RKO (cell line): ENCODE measurements around the gene ARHGAP22.

Experiments
- DNase-seq: peaks from one replicate; pipeline ENCODE4 v3.0.0-alpha.2; 2016; ENCODE audit warnings: low spot score

ARHGAP22 gene

DNA sequence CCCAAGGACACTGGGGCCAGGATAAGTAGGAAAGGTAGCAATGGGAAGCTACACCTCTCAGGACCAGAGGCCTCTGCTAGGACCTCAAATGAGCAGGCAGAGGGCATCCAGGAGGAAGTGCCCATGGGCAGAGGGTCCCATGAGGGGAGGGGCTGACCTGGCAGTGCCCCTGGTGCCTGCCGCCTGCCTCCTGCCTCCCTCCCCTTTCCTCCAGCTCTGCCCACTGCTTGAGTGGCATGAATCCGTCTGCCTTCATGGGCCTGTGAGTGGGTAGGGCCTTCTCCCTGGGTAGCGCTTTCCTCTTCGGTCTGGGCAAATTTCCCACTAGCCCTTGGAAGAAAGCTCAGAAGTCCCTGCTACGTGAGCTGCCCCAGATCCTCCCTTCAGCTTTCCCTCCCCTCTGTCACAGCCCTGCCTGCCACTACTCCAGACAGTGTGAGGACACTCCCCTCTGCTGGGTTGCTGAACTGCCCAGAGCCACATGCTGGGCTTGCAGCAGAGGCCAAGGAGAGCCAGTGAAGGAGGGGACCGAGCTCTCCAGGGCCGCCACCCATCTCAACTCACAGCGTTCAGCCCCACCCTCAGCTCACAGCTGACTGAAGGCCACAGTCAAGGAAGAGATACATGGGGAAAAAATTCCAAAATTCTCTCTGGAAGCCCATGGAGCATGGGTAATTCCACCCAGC, 141.4 kb downstream of the ARHGAP22 start:
- DNase-seq = no peak

DNA sequence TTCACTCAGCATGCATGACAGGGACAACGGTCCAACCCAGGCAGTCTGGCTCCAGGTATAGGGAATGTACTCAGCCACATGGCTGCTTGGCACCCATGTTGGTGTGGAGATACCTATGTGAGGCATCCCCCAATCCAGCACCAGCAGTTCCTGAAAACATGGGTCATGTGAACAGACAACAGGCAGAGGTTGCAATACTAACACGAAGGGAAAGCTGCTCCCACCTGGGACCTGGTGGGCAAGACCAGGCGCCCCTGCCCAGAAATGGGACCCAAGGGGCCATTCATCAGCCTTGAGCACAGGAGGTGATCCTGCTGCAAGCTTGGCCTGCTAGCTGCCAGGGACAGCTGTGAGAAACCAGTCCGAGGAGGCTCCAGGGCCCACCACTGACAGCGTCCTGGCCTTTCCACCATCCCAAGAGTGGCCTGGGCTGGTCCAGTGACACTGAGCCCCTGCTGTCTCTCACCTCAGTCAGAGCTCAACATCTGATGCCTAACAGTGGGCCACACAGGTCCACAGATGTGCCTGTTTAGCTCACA, 142.3 kb downstream of the ARHGAP22 start:
- no peak for DNase-seq

DNA sequence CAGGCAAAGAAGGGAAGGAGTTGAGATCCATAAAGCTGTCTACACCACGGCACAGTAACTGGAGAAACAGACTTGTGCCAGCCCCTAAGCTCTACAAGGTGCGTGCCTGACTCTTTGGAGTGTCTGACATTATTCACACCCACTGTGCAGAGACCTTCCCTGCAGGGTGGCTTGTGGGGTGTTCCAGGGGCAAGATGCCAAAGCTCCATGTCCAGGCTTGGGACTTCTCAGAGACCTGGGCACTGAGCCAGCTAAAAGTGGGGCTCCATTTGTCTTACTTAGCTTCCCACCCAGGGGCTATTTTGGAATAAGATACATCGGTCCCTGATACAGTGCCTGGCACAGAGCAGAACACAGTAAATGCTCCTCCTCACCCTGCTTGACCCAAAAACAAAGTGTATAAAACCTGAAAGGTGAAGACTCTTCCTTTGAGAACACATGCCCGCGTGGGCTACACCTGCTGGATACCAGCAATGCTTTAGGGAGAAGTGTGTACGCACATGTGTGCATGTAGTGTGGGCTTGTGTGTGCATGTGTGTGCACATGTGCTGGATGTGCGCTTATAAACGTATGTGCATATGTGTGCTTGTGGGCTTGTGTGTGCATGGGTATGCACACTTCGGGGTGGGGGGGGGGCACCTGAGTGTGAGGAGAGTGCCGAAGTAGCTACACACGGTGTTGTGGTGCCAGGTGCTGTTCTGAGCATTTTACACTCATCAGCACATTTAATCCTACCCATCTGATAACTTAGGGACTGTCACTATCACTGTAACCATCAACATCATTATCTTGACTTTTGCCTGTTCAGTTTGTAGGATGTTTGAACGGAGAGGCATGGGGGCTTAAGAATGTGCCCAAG, 143.0 kb downstream of the ARHGAP22 start:
- no peak for DNase-seq

DNA sequence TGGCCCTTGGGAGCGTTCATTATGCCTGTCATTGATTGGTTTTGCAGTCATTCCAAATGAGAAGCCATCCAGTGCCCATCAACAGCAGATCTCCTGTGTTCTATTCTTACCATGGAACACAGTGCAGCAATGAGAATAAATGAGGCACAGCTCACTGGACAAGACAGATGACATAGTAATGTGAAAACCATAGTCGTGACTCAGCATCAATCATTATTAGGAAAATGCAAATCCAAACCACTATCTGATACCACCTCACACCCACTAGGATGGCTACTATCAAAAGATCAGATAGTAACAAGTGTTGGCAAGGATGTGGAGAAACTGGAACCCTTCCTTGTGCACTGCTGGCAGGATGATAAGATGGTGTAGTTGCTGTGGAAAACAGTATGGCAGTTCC, 144.7 kb downstream of the ARHGAP22 start:
- no peak for DNase-seq

DNA sequence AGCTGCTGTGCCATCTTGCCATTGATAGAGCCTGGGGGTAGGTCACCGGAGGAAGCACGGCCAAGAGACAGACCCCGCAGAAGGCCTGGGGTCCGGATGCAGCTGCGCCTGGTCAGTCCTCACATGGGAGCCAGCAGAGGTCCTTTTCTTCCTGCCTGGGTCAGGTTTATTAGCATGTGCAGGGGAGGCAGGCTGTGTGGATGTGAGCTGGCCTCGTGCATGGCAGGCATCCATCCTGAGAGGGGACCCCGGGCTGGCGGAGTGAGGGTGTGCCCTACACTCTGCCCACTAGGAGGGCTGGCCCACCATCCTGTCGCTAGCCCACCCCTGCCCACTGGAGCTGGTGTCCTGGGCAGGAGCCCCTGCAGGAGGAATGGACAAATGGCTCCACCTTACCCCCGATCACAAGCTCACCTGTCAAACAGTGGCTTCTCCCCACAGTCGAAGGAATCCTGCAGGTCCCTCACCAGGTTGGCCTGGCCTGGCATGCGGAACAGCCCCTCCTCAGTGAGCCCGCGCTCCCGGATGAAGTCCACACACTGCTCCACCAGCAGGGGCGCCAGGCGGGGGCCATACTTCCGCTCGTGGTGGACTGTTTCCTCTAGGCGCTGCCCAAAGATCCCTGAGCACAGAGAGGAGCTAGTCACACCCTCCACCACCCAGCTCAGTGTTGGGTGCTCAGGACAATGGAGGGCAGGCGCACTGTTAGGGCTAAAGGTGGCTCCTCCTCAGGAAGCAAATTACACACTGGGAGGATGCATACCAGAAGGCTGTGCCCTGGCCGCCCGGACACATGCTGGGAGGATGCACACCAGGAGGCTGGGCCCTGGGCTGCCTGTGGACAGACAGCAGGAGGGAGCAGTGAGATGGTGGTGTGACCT, 145.4 kb downstream of the ARHGAP22 start:
- no peak for DNase-seq

DNA sequence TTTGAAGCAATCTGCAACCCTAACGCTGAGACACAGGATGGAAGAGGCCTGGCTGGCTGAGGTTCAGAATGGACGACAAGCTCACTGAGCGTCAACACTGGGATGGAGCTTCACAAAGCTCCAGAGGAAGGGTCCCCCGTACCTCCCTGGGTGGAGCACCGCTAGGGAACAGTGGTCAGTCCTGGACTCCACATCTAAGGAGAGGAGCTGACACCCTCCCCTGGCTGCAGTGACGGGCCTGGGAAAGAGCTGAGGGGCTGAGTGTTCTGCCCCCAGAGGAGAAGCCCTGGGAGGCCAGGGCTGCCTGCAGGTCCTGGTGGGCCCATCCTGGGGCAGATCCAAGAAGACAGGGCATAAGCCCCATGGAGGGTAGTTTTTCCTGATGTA, 146.2 kb downstream of the ARHGAP22 start:
- DNase-seq = no peak

DNA sequence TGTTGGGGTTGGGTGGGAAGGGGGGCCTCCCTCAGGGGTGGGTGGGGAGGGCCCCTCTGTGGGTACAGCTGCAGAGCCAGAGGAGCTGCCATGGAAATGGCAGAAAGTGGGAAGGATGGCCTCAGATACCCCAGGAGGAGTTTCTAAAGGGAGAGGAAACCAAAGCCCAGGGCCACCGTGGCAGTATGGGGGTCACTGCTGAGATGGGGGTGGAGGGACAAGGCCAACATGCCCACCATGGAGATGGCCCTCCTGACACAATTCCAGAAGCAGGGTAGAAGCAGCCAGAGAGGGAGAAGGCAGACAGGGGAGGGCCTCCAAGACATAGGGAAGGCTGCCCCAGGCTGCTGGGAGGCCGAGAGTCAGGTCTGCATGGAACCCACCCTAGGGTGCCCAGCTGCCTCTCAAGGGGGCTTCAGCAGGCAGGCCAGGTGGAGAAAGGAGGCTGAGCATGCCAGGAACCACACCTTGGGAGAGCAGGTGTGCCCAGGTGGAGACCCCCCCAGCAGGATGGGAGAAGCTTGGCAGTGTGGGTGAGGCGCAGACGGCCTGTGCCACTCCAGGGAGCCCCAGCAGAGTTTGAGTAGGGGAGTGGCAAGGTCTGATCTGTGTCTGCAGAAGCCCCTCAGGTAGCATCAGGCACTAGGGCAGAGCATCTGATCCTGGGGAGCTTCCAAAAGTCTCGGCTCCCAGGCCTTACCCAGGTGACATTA, 146.8 kb downstream of the ARHGAP22 start:
- no peak for DNase-seq

DNA sequence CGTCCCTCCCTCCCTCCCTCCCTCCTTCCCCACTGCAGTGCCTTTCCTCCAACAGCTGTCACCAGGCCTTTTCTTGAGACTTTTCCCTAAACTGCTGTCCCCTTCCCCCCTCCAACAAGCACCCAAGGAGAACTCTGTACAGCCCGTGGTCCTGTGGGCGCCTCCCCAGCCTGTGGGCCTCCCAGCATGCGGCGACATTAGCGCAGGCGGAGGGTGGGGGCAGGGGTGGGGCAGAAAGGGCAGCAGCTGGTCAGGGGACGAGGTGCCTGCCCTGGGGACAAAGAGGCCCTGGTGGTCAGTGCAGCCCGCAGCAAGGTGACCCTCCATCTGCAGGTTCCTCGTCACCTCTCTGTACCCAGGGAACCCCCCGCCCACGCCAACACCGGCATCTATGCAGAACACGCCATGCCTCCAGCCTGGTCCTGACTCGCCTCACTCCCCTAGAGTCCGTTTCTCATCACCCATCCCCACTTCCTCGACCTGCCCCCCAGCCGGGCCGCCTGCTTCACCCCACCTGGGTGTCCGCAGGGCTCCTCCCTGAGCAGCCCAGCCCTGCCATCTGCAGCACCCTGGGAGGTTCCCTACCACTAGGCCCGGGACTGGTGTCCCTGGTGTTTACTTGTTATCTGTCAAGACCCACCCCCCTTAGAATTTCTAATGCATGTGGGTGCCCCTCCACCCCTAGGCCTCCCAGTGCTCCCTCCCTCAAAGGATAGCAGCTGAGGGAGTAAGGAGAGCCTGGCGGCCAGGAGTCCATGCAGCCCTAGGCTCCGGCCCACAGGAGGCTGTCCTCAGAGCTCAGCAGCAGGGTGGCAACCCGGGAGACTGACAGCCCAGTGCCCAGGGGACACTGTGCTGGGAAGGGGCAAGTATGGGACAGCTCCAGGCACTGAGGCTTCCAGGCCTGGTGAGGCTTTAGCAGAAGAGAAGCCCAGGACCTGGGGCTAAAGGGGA, 147.8 kb downstream of the ARHGAP22 start:
- no peak for DNase-seq

DNA sequence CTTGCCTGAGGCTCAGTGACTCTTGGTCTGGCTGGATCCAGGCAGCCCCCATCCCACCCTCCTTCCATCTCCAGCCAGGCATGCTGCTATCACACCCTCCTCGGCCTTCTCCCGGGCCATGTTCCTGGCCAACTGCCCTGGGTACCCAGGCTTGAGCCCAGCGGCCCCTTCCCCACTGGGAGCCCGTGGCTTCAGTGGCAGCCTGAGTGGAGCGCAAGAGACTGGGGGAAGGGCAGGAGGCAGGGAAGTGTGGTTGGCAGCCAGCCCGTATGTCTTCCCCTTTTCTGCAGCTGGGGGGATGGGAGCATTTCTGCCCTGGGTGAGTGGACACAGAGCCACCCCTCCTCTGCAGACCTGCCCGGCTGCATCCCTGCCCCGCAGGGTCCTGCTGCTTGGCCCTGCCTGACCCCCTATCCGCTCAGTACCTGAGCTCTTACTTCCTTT, 148.5 kb downstream of the ARHGAP22 start:
- no peak for DNase-seq

DNA sequence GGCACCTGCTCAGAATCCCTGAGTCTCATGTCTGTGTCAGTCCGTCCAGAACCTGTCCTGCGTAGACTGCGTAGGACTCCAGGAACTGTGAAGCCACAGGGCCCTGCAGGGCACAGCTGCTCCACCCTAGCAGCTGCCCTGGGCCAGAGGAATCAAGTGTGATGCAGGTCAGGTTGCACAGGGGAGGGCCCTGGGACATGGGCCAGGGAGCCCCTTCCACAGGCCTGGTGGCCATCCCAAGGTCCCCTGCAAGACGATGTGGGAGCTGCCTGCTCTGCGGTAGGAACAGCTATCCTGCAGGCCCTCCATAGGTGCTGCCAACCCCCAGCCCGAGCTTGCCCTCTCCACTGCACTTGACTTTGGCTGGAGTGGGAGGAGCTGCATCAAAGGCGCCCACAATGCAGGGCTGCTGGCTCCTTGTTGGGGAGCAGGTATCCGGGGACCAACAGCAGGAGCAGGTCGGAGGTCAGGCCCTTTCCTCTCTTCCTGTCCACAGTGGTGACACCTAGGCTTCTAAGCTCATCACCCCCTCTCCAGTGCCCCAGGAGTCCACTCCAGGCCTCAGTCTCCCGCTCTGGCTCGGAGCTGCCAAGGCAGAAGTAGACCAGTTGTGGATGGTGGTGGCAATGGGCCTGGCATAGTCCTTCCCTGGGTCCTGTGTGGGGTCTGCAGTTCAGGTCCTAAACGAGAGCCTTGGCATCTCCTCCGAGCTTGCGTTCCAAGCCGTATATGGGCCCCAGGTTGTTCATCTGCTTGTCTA, 149.3 kb downstream of the ARHGAP22 start:
- no peak for DNase-seq

DNA sequence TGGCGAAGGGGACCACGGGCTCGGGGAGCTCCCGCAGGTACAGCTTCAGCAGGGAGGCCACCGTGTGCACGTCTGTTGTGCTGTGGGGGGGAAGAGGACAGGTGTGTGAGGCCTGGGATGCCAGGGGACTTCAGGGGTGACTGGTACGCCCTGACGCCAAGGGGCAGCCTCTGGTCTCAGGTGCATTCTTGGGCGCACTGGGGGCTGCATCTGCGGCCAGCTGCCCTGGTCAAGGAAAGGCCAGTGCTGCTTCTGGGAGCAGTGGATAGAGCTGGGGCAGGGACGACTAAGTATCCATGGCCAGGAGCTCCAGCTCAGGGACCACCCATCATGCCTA, 149.8 kb downstream of the ARHGAP22 start:
- DNase-seq = no peak

DNA sequence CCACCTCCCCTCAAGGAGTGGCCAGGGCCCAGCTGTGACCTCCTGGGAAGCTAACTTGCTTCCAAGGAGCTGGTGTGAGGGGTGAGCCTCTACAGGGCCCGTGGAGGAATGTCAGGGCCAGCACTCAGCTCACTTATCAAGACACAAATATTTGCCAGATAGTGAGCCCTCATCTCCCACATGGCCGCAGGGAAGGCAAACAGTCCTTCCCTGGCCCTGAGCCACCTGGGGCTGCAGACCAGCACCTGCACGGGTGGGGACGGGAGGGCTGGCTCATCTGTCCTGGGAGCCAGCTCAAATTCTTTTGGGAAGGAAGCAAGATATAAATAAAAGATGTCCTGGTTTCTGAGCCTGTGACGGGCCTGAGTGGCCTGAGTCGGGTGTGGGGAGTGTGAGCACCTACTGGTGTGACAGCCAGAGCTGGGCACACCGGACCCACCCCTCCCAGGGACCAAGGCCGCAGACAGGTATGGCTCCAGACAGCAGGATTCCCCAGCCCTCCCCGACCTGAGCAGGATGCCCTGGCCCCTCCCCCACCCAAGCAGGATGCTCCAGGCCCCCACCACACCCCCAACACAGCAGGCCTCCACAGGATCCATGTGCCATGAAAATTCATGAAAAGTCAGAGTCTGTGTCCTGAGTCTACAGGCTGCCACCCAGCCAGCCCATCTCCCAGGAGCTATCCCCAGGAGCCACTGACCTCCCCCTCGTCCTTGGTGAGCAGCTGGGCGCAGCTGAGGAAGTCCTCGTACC, 150.4 kb downstream of the ARHGAP22 start:
- DNase-seq = no peak

DNA sequence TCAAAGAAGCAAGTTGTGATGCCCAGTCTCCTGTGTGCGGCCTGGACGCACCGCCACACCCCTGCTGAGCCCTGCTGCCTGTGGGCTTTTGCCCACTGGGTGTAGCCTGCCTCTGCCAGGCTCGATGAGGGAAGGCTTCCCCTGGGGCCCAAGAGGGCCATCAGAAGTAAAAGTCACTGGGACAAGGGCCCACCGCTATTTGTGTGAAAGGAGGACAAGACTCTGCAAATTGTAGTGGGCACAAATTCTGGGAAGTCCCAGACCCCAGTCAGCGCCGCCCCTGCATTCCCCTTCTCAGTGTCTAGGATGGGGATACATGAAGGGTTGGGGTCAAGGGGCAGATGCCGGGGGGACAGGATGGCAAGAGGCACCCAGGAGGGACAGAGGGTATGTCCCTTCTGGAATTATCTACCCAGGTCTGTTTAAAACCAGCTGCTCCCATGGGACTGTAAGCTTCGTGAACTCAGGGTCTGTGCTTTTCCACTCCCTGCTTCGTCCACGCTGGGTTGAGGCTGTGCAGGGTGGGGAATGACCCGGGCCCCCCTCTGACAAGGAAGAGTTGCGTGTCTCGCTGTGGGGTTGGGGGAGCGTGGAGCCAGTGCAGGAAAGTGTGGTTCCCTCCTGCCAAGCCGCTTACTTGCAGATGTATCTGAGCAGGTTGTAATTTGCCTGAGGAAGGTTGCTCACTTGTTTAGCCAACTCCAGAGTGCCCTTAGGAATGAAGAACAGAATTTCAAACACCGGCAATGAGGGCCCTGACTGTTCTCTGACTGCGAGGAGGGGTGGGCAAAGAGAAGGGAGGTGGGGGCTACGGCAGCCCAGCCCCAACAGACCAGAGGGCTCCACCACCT, 151.2 kb downstream of the ARHGAP22 start:
- no peak for DNase-seq

DNA sequence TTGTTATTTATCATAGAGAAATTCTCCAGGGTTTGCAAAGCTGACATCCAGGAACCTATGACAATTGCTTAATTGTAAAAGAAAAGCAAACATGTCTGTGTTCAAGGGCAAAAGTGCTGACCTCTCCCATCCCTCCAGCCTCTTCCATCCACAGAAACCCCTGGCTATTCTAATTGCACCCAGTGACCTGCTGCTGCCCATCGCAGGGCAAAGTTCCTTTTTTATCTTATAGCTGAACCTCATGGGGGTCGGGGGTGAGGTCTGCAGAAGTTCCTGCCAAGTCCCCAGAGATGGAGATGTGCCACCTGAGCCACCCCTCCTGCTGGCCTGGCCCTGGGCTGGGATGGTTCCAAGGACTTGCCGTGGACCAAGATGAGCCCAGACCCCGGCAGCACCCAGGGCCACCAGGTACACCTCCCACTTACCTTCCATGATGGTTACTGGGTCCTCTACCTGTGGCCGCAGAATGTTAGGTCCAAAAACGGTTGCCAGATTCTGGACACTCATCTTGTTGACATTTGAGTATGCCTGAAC, 151.9 kb downstream of the ARHGAP22 start:
- no peak for DNase-seq

DNA sequence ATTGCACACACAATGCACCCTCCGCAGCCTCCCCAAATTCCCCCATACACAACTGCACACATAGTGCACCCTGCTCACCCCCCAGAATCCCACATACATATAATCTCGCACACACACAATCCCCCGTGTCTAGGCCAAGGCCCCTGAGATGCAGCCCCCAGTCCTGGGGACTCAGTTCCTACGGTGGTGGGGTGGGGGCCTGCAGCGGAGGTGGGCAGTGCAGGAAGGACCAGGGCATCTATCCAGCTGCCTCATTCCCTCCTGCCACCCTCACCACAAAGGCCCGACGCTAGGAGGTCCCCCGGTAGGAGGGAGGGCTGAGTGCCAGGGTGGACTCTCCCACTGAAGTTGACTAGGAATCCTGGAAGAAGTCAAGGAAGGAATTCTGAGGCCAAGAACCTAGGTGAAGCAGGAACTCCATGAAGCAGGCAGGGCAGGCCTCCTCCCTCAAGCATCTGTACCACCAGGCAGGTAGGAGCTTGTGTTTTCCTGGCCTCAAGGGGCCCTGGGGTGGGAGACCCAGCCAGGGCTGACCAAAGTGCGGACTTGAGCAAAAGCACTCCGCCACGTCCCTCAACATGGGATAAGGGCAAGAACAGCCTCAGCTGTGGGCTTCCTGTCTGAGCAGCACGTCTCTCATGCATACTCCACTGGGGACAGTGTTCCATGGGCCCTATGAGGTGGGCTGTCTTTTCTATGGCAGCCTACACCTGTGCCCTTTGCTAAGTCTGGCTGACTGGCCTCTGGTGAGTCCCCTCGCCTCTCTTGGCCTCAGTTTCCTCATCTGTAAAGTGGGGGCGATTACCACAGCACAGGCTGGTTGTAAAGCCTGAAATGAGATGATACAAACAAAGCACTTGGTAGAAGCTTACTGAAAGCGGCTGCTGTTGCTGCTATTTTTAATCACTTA, 152.6 kb downstream of the ARHGAP22 start:
- no peak for DNase-seq

DNA sequence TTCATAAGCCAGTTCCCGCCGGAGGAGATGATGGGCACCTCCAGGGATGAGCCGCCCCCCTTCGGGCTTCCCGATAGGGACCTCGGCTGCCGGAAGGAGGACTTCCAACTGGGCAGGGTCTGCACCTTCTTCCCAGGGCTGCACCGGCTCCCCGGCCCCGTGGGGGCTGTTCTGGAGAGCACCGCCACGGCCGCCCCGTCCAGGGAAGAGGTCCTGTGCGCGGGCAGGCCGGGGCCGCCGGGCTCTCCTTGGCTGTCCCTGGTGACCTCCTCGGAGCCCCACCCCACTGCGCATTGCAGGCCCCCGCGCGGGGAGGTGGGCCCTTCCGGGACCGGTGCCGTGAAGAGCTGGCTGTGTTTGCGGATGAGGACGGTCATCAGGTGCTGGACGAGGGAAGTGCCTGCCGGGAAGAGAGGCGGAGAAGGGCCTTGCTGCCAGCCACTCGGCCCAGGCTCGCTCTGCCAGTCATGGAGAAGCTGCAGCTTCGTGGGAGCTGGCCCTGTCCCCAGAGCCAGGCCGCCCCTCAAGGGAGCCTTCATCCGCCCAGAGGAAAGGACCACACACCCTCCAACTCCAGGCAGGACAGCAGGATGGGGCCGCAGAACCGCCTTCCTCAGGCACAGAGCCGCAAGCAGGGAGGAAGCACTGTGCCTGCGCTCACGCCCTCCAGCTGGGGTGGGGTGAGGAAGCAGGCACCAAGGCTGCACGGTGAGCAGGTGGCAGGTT, 154.0 kb downstream of the ARHGAP22 start:
- no peak for DNase-seq
